Neural progenitor cell (in vitro differentiated cells): Measurements from ENCODE around the gene MED1. TPM values are rescaled to one million over a fixed set of nuclear protein-coding genes. Genes with fewer than 3 reads are reported as not detected.

ENCODE experiments used
- DNase-seq: peaks from one replicate; pipeline ENCODE4 v3.0.0-alpha.2; 2016; ENCODE audit warnings: low spot score
- H2AFZ ChIP-seq: fragments of 200-600 bp; sonication (generic); replicated peaks from 2 replicates; pipeline ENCODE4 v1.6.1; 2016; ENCODE audit warnings: antibody characterized with exemption
- H3F3A ChIP-seq: fragments of 200-600 bp; sonication (generic); 2 replicates; pipeline ENCODE4 v1.6.1; 2016; ENCODE audit warnings: antibody characterized with exemption, low read depth
- H3K27ac ChIP-seq: fragments of 200-600 bp; sonication (generic); 2 replicates; pipeline ENCODE4 v1.5.1; 2016; ENCODE audit warnings: mild to moderate bottlenecking
- H3K27me3 ChIP-seq: fragments of 200-600 bp; sonication (generic); 2 replicates; pipeline ENCODE4 v1.6.1; 2016; ENCODE audit warnings: mild to moderate bottlenecking, moderate library complexity
- H3K36me3 ChIP-seq: fragments of 200-600 bp; sonication (generic); 2 replicates; pipeline ENCODE4 v1.5.1; 2016
- H3K4me1 ChIP-seq: fragments of 200-600 bp; sonication (generic); 2 replicates; pipeline ENCODE4 v1.6.1; 2016; ENCODE audit warnings: mixed run types
- H3K4me2 ChIP-seq: fragments of 200-600 bp; sonication (generic); 2 replicates; pipeline ENCODE4 v1.6.1; 2016
- H3K4me3 ChIP-seq: fragments of 200-600 bp; sonication (generic); 2 replicates; pipeline ENCODE4 v1.5.1; 2016
- H3K79me2 ChIP-seq: fragments of 200-600 bp; sonication (generic); 2 replicates; pipeline ENCODE4 v1.6.1; 2016; ENCODE audit warnings: low read depth
- H3K9ac ChIP-seq: fragments of 200-600 bp; sonication (generic); 2 replicates; pipeline ENCODE4 v1.6.1; 2016
- H3K9me3 ChIP-seq: fragments of 200-600 bp; sonication (generic); 2 replicates; pipeline ENCODE4 v1.5.1; 2016; ENCODE audit warnings: low read depth
- H4K20me1 ChIP-seq: fragments of 200-600 bp; sonication (generic); 2 replicates; pipeline ENCODE4 v1.6.1; 2016; ENCODE audit warnings: low read depth
- H3K27ac Mint-ChIP-seq: 3 replicates; pipeline ENCODE4 v1.8.0; 2021; ENCODE audit warnings: mixed read lengths
- H3K27me3 Mint-ChIP-seq: 2 replicates; pipeline ENCODE4 v1.8.0; 2022; ENCODE audit warnings: low read depth, mild to moderate bottlenecking, inconsistent platforms, moderate library complexity, mixed read lengths; ENCODE audit not compliant: insufficient read depth
- H3K36me3 Mint-ChIP-seq: 3 replicates; pipeline ENCODE4 v1.8.0; 2021; ENCODE audit warnings: mixed read lengths
- H3K4me1 Mint-ChIP-seq: 3 replicates; pipeline ENCODE4 v1.8.0; 2021; ENCODE audit warnings: mixed read lengths
- H3K4me3 Mint-ChIP-seq: 3 replicates; pipeline ENCODE4 v1.8.0; 2021; ENCODE audit warnings: mild to moderate bottlenecking, moderate library complexity, mixed read lengths
- H3K9me3 Mint-ChIP-seq: 3 replicates; pipeline ENCODE4 v1.8.0; 2020; ENCODE audit warnings: mixed read lengths
- CTCF ChIP-seq: fragments of 200-600 bp; sonication (generic); IDR thresholded peaks from 2 replicates; pipeline ENCODE4 v1.5.1; 2017; ENCODE audit warnings: antibody characterized with exemption, mild to moderate bottlenecking
- EZH2 ChIP-seq: fragments of 200-600 bp; sonication (generic); IDR thresholded peaks from 2 replicates; pipeline ENCODE4 v1.6.1; 2017; ENCODE audit warnings: antibody characterized with exemption, mild to moderate bottlenecking, moderate library complexity
- EZH2phosphoT487 ChIP-seq: fragments of 200-600 bp; sonication (generic); IDR thresholded peaks from 2 replicates; pipeline ENCODE4 v1.6.1; 2017; ENCODE audit warnings: antibody characterized with exemption
- total RNA-seq: library from RNA; depleted of rRNA; stranded (reverse); fragments of >200 nt; gene quantifications from 2 replicates; pipeline ENCODE4 v1.2.3, GENCODE V29; 2015; ENCODE audit warnings: low replicate concordance

Gene MED1
- total RNA-seq, 1 donor from 2014 or later = 35.6 TPM

GRCh38 chr17:39402890-39403605 lies 48.0 kb downstream of the MED1 start:
- H3K27me3 Mint-ChIP-seq = peaks cover 2% of the 10 kb centered on the region
- no peaks in the 10 kb centered on the region for H3K36me3 ChIP-seq
- peaks cover 31% of the 10 kb centered on the region for H3K79me2 ChIP-seq
- no peaks in the 10 kb centered on the region for H3K9me3 Mint-ChIP-seq
- TF ChIP-seq EZH2phosphoT487 (no peak), CTCF (no peak), EZH2 (no peak)
- H3K4me2 ChIP-seq = peak overlapping the region; percentile 97
- H3K9ac ChIP-seq = no peak overlapping the region
- H3K9me3 ChIP-seq = no peaks in the 10 kb centered on the region
- H3K4me1 ChIP-seq = peaks cover 7% of the 10 kb centered on the region
- H3F3A ChIP-seq = peaks cover 34% of the 10 kb centered on the region
- H3K4me1 Mint-ChIP-seq = peaks cover 17% of the 10 kb centered on the region
- peak overlapping the region; percentile 99 for H3K4me3 Mint-ChIP-seq
- H3K27me3 ChIP-seq = no peaks in the 10 kb centered on the region
- no peak overlapping the region for H2AFZ ChIP-seq
- peaks cover 33% of the 10 kb centered on the region for H4K20me1 ChIP-seq
- H3K36me3 Mint-ChIP-seq = peaks cover 8% of the 10 kb centered on the region
- no peak for DNase-seq
- H3K4me3 ChIP-seq = peak overlapping the region; percentile 86
- H3K27ac Mint-ChIP-seq = no peak overlapping the region
- no peak overlapping the region for H3K27ac ChIP-seq

- Histone ChIP-seq H3K79me2 (peaks cover 37% of the 10 kb centered on the region), H2AFZ (peak overlapping the region; percentile 93), H3K4me3 (peak overlapping the region; percentile 86), H3K9ac (no peak overlapping the region), H4K20me1 (peaks cover 34% of the 10 kb centered on the region), H3K36me3 (no peaks in the 10 kb centered on the region), H3K9me3 (no peaks in the 10 kb centered on the region), H3K4me2 (peak overlapping the region; percentile 97), H3K27me3 (no peaks in the 10 kb centered on the region), H3K4me1 (peaks cover 7% of the 10 kb centered on the region), H3K27ac (no peak overlapping the region), H3F3A (peaks cover 34% of the 10 kb centered on the region)
- H3K36me3 Mint-ChIP-seq = peaks cover 4% of the 10 kb centered on the region
- H3K4me1 Mint-ChIP-seq = peaks cover 17% of the 10 kb centered on the region
- no peaks in the 10 kb centered on the region for H3K9me3 Mint-ChIP-seq
- H3K27me3 Mint-ChIP-seq = peaks cover 2% of the 10 kb centered on the region
- peak overlapping the region; percentile 99 for H3K4me3 Mint-ChIP-seq
- peak; percentile 98 for DNase-seq
- H3K27ac Mint-ChIP-seq = peak overlapping the region; percentile 92
- TF ChIP-seq EZH2 (no peak), CTCF (no peak), EZH2phosphoT487 (no peak)
Observed at GRCh38 chr17:39402244-39402889, 48.7 kb downstream of the MED1 start.

DNA sequence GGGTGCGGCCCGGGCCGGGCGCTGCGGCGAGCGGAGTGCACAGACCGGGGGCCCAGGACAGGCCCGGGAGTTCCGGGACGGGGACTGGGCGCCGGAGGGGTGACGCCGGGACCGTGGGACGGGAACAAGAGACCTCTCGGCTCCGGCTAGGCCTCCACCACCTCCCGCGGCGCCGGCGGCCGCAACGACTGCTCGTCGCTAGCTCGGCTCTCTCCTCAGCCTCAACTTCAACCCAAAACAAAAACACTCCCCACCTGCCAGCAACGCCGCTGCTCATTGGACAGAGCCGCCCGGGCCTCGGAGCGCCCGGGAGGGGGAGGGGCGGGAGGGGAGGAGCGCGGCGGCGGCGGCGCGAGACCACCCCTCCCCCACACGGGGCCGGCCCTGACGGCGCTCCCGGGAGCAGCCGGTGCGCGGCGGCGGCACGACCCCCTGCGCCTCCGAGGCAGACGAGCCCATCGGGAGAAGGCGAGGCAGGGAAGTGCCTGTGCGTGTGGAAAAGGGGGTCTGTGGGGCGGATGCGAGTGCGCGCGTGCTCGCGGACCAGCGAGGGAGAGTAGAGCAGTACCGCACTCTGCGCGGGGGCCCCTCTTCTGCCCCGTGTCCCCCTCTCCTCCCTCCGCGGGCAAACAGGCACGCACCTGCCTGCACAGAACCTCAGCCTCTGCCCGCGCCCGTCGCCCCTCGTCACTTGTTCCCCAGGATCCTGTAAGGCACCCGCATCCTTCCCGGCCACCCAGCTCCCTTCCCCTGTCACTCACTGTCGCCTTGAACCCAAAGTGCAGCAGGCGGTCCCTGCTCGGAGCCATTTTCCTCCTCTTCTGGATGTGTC lies 49.4 kb downstream of the MED1 start, which contains the start of gene FBXL20:
Gene FBXL20 (minus strand): TSS at position 215 of the 832 bp plus-strand sequence. CDS start 224 bp downstream, outside the sequence.
- H3K4me3 ChIP-seq = peak within 1 kb of the TSS; percentile 86
- H3K9me3 Mint-ChIP-seq = no peaks in the 10 kb centered on the region
- peaks cover 34% of the 10 kb centered on the region for H4K20me1 ChIP-seq
- H3K9ac ChIP-seq = peak within 1 kb of the TSS; percentile 82
- peaks cover 43% of the 10 kb centered on the region for H3K79me2 ChIP-seq
- H3K4me3 Mint-ChIP-seq = peak within 1 kb of the TSS; percentile 99
- no peaks in the 10 kb centered on the region for H3K27me3 ChIP-seq
- peaks cover 7% of the 10 kb centered on the region for H3K4me1 ChIP-seq
- H3K36me3 Mint-ChIP-seq = peaks cover under 1% of the 10 kb centered on the region
- DNase-seq = peak; percentile 97
- TF ChIP-seq CTCF = no peak
- TF ChIP-seq EZH2 = no peak
- TF ChIP-seq EZH2phosphoT487 = no peak
- H2AFZ ChIP-seq = peak within 1 kb of the TSS; percentile 93
- peaks cover 30% of the 10 kb centered on the region for H3F3A ChIP-seq
- peak within 1 kb of the TSS; percentile 88 for H3K27ac ChIP-seq
- H3K4me1 Mint-ChIP-seq = peaks cover 17% of the 10 kb centered on the region
- H3K27ac Mint-ChIP-seq = peak within 1 kb of the TSS; percentile 92
- peak within 1 kb of the TSS; percentile 97 for H3K4me2 ChIP-seq
- H3K27me3 Mint-ChIP-seq = peaks cover 2% of the 10 kb centered on the region
- H3K36me3 ChIP-seq = no peaks in the 10 kb centered on the region
- no peaks in the 10 kb centered on the region for H3K9me3 ChIP-seq
